ENCODE results near the gene EML6. TPM values are rescaled to one million over a fixed set of nuclear protein-coding genes. Genes with fewer than 3 reads are reported as not detected.

The EML6 gene
- total RNA-seq, 3 donors from 2014 or later = 3.4 to 7.3 (median 5.3) TPM

DNA sequence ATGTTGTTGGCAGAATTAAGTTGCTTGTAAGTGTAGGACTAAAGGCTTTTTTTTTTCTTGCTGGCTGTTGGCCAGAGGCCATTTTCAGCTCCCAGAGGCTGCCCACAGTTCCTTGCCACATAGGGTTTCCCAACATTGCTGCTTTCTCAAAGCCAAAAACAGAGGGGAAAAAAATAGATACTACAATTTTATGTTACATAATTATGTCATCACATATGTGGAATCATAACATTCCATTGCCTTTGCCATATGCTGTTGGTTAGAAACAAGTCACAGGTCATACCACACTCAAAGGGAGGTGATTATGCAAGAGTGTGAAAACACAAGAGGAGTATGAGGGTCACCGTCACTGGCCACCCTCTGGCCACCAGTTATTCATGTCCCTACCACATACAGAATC is 172.3 kb downstream of the EML6 start:
- ATAC-seq (no peak), DNase-seq (no peak)
- intact Hi-C loops (cut with DNase I, micrococcal nuclease) = no loop called here
- Histone ChIP-seq H3K36me3 (ENCODE audit: low read depth) (no peaks in the 10 kb centered on the region), H3K9me3 (no peaks in the 10 kb centered on the region), H3K4me1 (ENCODE audit: low read depth) (no peaks in the 10 kb centered on the region), H3K4me3 (no peak overlapping the region)
- no peak for TF ChIP-seq CTCF (IDR thresholded peaks at IDR 0.05)

DNA sequence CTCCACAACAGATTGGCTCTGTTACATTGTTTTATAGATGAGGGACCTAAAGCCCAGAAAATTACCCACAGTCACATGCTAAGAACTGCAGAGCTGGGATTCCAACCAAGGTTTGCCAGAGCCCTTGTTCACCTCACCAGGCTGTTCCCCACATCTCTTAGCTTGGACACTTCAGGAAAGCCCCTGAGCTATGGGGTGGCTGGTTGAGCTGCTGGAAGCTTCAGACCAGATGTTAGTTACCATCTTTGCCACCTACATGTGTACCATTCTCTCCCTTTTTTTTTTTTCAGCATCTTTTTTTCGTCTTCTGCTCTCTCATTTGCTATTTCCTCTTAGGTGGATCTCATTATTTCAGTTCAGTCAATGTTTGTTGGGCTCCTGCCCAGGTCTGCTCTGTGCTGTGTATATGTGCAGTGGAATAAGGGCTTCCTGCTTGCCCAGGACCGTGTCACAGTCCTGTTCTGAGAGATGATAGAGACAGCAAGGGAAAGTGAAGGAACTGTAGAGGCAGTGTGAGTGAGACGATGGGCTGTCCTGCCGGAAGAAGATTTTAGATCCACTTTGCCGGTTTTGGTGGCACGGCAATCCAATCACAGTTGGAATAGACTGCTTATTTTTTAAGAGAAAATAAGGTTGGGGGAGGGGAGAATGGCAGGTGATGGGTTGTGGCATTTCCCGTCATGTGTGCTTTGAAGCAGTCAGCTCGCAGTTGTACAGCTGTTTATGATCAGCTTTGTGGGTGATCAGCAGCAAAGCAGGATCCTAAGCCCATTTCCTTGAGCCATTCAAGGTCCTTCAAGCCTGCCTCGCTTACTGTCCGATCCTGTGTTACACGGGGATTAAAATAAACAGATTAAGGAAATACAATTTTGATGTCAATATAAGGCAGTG is 174.2 kb downstream of the EML6 start:
- no peaks in the 10 kb centered on the region for H3K4me1 ChIP-seq (ENCODE audit: low read depth)
- ATAC-seq (peak; percentile 21), DNase-seq (no peak)
- H3K4me3 ChIP-seq = no peak overlapping the region
- intact Hi-C loops (cut with DNase I, micrococcal nuclease) = no loop called here
- no peaks in the 10 kb centered on the region for H3K36me3 ChIP-seq (ENCODE audit: low read depth)
- H3K9me3 ChIP-seq = no peaks in the 10 kb centered on the region
- no peak for TF ChIP-seq CTCF (IDR thresholded peaks at IDR 0.05)

DNA sequence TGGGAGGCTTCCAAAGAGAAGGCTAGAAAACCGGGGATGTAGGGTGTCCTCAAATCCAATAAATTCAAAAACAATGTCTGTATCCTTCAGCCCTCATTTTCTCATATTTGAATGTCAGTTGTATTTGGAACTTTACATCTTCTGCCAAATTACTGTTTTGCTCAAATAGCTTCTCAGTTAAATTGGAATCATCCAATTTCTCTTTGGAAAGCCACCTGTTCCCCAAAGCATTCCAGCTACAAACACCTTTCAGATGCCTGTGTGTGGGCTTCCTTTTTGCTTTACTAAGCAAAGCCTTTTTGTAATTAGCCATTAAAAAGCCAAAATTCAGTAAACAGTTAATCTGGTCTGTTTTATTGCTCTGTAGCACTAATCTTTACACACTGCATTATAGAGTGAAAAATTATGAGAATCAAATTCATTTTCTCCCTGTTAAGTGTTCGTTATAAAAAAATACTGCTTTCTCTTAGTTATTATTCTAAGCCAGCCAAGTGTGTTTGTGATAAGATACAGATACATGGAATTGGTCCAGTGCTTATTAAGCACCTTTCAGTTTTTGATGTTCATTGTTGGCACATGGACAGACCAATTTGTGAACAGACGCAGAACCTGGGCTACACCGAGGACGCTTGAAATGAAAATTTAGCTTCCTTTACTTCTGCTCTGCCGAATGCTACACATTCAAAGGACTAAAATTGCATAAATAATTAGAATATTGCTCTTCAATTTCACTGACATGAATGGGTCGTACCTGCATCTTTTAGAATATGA is 175.2 kb downstream of the EML6 start:
- Histone ChIP-seq H3K4me1 (ENCODE audit: low read depth) (no peaks in the 10 kb centered on the region), H3K36me3 (ENCODE audit: low read depth) (no peaks in the 10 kb centered on the region), H3K4me3 (no peak overlapping the region), H3K9me3 (no peaks in the 10 kb centered on the region)
- TF ChIP-seq CTCF (IDR thresholded peaks at IDR 0.05) = no peak
- ATAC-seq (no peak), DNase-seq (no peak)
- intact Hi-C loops (cut with DNase I, micrococcal nuclease) = no loop called here

DNA sequence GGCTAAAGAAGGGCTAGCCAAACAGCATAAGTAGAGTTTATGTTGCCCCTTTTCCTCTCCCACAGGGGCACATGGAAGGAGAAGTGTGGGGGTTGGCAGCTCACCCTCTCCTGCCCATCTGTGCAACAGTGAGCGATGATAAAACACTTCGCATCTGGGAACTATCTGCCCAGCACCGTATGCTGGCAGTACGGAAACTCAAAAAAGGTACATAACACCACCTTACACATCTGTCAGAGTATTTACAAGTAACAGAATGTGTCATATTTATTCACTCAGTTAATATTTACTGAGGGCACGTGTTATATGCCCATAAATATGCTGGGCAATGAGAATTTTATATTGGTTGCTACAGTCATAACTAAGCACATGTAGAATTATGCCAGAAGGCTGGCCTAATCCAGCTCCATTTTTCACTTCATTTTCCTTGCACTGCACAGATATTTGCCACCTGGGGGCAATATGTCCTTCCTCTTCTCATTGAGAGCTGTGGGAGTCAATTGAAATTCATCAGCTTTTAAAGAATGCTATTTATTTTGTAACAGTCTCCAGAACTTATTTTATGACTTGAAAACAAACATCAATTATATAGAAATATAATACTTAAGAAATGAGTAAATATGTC is 176.2 kb downstream of the EML6 start:
- intact Hi-C loops (cut with DNase I, micrococcal nuclease) = no loop called here
- DNase-seq (peak in 1 of 3 donors; percentile 38), ATAC-seq (peak; percentile 53)
- H3K4me1 ChIP-seq (ENCODE audit: low read depth) = peaks cover 4% of the 10 kb centered on the region
- H3K9me3 ChIP-seq = no peaks in the 10 kb centered on the region
- H3K4me3 ChIP-seq = no peak overlapping the region
- no peaks in the 10 kb centered on the region for H3K36me3 ChIP-seq (ENCODE audit: low read depth)
- no peak for TF ChIP-seq CTCF (IDR thresholded peaks at IDR 0.05)

DNA sequence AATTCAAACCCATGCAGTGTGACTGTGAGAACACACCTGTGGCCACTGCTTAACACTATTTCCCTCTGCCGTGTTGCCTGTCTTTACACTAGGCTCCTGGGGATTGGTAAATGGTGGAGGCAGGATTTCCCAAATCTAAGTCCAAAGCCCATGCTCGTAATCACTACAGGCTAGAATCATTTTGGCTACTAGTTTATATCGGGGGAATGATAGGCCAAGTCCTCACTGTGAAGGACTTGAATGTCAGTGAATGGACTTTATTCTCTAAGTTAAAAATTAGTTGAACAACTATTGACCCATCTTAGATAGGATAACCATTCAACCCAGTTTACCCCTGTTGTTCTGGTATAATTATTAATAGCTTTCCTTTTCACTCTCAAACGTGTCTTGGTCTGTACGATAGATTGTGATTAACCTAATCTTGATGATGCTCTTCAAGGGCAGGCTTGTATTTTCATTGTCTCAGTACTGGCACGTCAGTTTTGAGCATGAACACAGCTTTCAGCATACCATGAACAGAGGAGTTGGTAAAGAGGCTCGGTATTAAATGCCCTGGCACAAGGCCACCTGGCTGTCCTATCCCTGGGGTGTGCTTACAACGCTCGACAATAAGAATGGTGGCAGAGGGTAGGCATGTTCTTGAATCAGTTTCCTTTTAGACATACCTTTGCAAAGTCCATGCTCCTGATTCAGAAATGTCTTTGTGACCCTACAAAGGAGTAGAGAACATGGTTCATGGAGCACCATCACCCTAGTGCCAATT is 177.9 kb downstream of the EML6 start:
- no peaks in the 10 kb centered on the region for H3K36me3 ChIP-seq (ENCODE audit: low read depth)
- no peak overlapping the region for H3K4me3 ChIP-seq
- intact Hi-C loops (cut with DNase I, micrococcal nuclease) = no loop called here
- peaks cover 4% of the 10 kb centered on the region for H3K4me1 ChIP-seq (ENCODE audit: low read depth)
- DNase-seq = no peak
- no peak for ATAC-seq
- no peak for TF ChIP-seq CTCF (IDR thresholded peaks at IDR 0.05)
- no peaks in the 10 kb centered on the region for H3K9me3 ChIP-seq

Measured in mucosa of descending colon (tissue), 3 donors.